Activated CD4-positive, alpha-beta T cell treated with anti-CD3 and anti-CD28 coated beads, Interleukin-2, amount 10 ng/mL, durations not matched to agents 24 days and 14 days (primary cell): ENCODE data around the gene SYT17. TPM values are rescaled to one million over a fixed set of nuclear protein-coding genes. Genes with fewer than 3 reads are reported as not detected.

Experiments
- DNase-seq: peaks from one replicate; pipeline ENCODE4 v3.0.0; 2022
- H3K27ac Mint-ChIP-seq: one replicate; pipeline ENCODE4 v1.8.0; 2022; ENCODE audit warnings: mild to moderate bottlenecking, mixed read lengths
- H3K27me3 Mint-ChIP-seq: one replicate; pipeline ENCODE4 v1.8.0; 2022; ENCODE audit warnings: mixed read lengths
- H3K36me3 Mint-ChIP-seq: one replicate; pipeline ENCODE4 v1.8.0; 2022; ENCODE audit warnings: low read depth, mild to moderate bottlenecking, mixed read lengths
- H3K4me1 Mint-ChIP-seq: one replicate; pipeline ENCODE4 v1.8.0; 2021; ENCODE audit warnings: mixed read lengths
- H3K4me3 Mint-ChIP-seq: one replicate; pipeline ENCODE4 v1.8.0; 2022; ENCODE audit warnings: mild to moderate bottlenecking, moderate library complexity, mixed read lengths
- H3K9me3 Mint-ChIP-seq: one replicate; pipeline ENCODE4 v1.8.0; 2021; ENCODE audit warnings: mixed read lengths
- intact Hi-C: fragments of 100-400 bp; cut with micrococcal nuclease; formaldehyde crosslinking; loops from one replicate; pipeline ENCODE4 v1.15.1; 2023
- total RNA-seq: library from RNA; stranded (reverse); gene quantifications from 2 replicates; pipeline ENCODE4 v1.2.3, GENCODE V29; 2022

SYT17 gene
- total RNA-seq, 1 donor from 2014 or later, result 1.3 TPM

- no peak overlapping the region for H3K27ac Mint-ChIP-seq
- no peak overlapping the region for H3K4me3 Mint-ChIP-seq
- no peaks in the 10 kb centered on the region for H3K36me3 Mint-ChIP-seq
- H3K9me3 Mint-ChIP-seq, result no peaks in the 10 kb centered on the region
- DNase-seq, result no peak
- H3K27me3 Mint-ChIP-seq, result no peaks in the 10 kb centered on the region
- intact Hi-C loops, result no loop called here
- H3K4me1 Mint-ChIP-seq, result no peaks in the 10 kb centered on the region
These were observed 77.4 kb downstream of the SYT17 start for GRCh38 chr16:19245326-19245925.

- Mint-ChIP-seq H3K27me3 (peaks cover 4% of the 10 kb centered on the region), H3K27ac (no peak overlapping the region), H3K4me1 (no peaks in the 10 kb centered on the region), H3K36me3 (no peaks in the 10 kb centered on the region), H3K9me3 (no peaks in the 10 kb centered on the region), H3K4me3 (no peak overlapping the region)
- intact Hi-C loops, result no loop called here
- no peak for DNase-seq
These were observed 84.9 kb downstream of the SYT17 start for GRCh38 chr16:19252904-19253303.

- H3K27me3 Mint-ChIP-seq, result peaks cover 7% of the 10 kb centered on the region
- H3K27ac Mint-ChIP-seq, result no peak overlapping the region
- DNase-seq, result no peak
- H3K4me3 Mint-ChIP-seq, result no peak overlapping the region
- no peaks in the 10 kb centered on the region for H3K9me3 Mint-ChIP-seq
- intact Hi-C loops, result no loop called here
- no peaks in the 10 kb centered on the region for H3K4me1 Mint-ChIP-seq
- H3K36me3 Mint-ChIP-seq, result no peaks in the 10 kb centered on the region
These were observed 86.6 kb downstream of the SYT17 start for GRCh38 chr16:19254611-19255010.

- H3K4me3 Mint-ChIP-seq, result no peak overlapping the region
- peaks cover 1% of the 10 kb centered on the region for H3K27me3 Mint-ChIP-seq
- no peak for DNase-seq
- intact Hi-C loops, result no loop called here
- H3K4me1 Mint-ChIP-seq, result no peaks in the 10 kb centered on the region
- no peak overlapping the region for H3K27ac Mint-ChIP-seq
- no peaks in the 10 kb centered on the region for H3K36me3 Mint-ChIP-seq
- peaks cover 21% of the 10 kb centered on the region for H3K9me3 Mint-ChIP-seq
These were observed 96.2 kb downstream of the SYT17 start for GRCh38 chr16:19264123-19264673.

GRCh38 chr16:19265380-19265930 lies 97.4 kb downstream of the SYT17 start:
- Mint-ChIP-seq H3K4me3 (no peak overlapping the region), H3K4me1 (no peaks in the 10 kb centered on the region), H3K9me3 (peaks cover 23% of the 10 kb centered on the region), H3K27ac (no peak overlapping the region), H3K36me3 (no peaks in the 10 kb centered on the region), H3K27me3 (peaks cover 1% of the 10 kb centered on the region)
- no peak for DNase-seq
- intact Hi-C loops, result no loop called here

- intact Hi-C loops, result no loop called here
- Mint-ChIP-seq H3K4me3 (no peak overlapping the region), H3K36me3 (no peaks in the 10 kb centered on the region), H3K27ac (no peak overlapping the region), H3K9me3 (peaks cover 23% of the 10 kb centered on the region), H3K4me1 (no peaks in the 10 kb centered on the region), H3K27me3 (no peaks in the 10 kb centered on the region)
- no peak for DNase-seq
These were observed 98.7 kb downstream of the SYT17 start for GRCh38 chr16:19266774-19267173.

- intact Hi-C loops, result no loop called here
- H3K27ac Mint-ChIP-seq, result no peak overlapping the region
- H3K9me3 Mint-ChIP-seq, result peaks cover 23% of the 10 kb centered on the region
- no peaks in the 10 kb centered on the region for H3K27me3 Mint-ChIP-seq
- no peaks in the 10 kb centered on the region for H3K4me1 Mint-ChIP-seq
- no peaks in the 10 kb centered on the region for H3K36me3 Mint-ChIP-seq
- no peak for DNase-seq
- no peak overlapping the region for H3K4me3 Mint-ChIP-seq
These were observed 101.1 kb downstream of the SYT17 start for GRCh38 chr16:19269098-19269497.

GRCh38 chr16:19274165-19274797 lies 106.2 kb downstream of the SYT17 start:
- H3K4me3 Mint-ChIP-seq, result no peak overlapping the region
- no peak for DNase-seq
- intact Hi-C loops, result no loop called here
- H3K9me3 Mint-ChIP-seq, result peaks cover 1% of the 10 kb centered on the region
- no peaks in the 10 kb centered on the region for H3K4me1 Mint-ChIP-seq
- H3K27me3 Mint-ChIP-seq, result peaks cover 6% of the 10 kb centered on the region
- H3K36me3 Mint-ChIP-seq, result no peaks in the 10 kb centered on the region
- no peak overlapping the region for H3K27ac Mint-ChIP-seq

GRCh38 chr16:19278403-19278802 lies 110.4 kb downstream of the SYT17 start:
- H3K27me3 Mint-ChIP-seq, result peaks cover 6% of the 10 kb centered on the region
- H3K4me1 Mint-ChIP-seq, result no peaks in the 10 kb centered on the region
- H3K9me3 Mint-ChIP-seq, result no peaks in the 10 kb centered on the region
- no peaks in the 10 kb centered on the region for H3K36me3 Mint-ChIP-seq
- H3K27ac Mint-ChIP-seq, result no peak overlapping the region
- intact Hi-C loops, result no loop called here
- DNase-seq, result no peak
- H3K4me3 Mint-ChIP-seq, result no peak overlapping the region

GRCh38 chr16:19281246-19281645 lies 113.2 kb downstream of the SYT17 start:
- Mint-ChIP-seq H3K27me3 (peaks cover 8% of the 10 kb centered on the region), H3K36me3 (no peaks in the 10 kb centered on the region), H3K4me3 (no peak overlapping the region), H3K9me3 (no peaks in the 10 kb centered on the region), H3K27ac (no peak overlapping the region), H3K4me1 (peaks cover 6% of the 10 kb centered on the region)
- intact Hi-C loops, result no loop called here
- DNase-seq, result no peak

- Mint-ChIP-seq H3K27ac (no peak overlapping the region), H3K9me3 (no peaks in the 10 kb centered on the region), H3K4me1 (peaks cover 6% of the 10 kb centered on the region), H3K27me3 (peaks cover 8% of the 10 kb centered on the region), H3K4me3 (no peak overlapping the region), H3K36me3 (no peaks in the 10 kb centered on the region)
- no peak for DNase-seq
- intact Hi-C loops, result no loop called here
These were observed 114.1 kb downstream of the SYT17 start for GRCh38 chr16:19282101-19282500.

- Mint-ChIP-seq H3K27me3 (peaks cover 6% of the 10 kb centered on the region), H3K27ac (no peak overlapping the region), H3K36me3 (no peaks in the 10 kb centered on the region), H3K4me3 (no peak overlapping the region), H3K4me1 (peaks cover 6% of the 10 kb centered on the region), H3K9me3 (no peaks in the 10 kb centered on the region)
- intact Hi-C loops, result no loop called here
- no peak for DNase-seq
These were observed 115.6 kb downstream of the SYT17 start for GRCh38 chr16:19283637-19284036.

GRCh38 chr16:19284207-19284606 lies 116.2 kb downstream of the SYT17 start:
- H3K27me3 Mint-ChIP-seq, result peaks cover 5% of the 10 kb centered on the region

GRCh38 chr16:19285431-19285830 lies 117.4 kb downstream of the SYT17 start, which contains the start of gene CLEC19A:
Gene CLEC19A, plus strand, starts transcription at chr16:19285731. Its CDS starts 121 bp downstream, at chr16:19285852.
- Mint-ChIP-seq H3K27me3 (peaks cover 7% of the 10 kb centered on the region), H3K27ac (no peak within 1 kb of the TSS), H3K4me1 (peaks cover 10% of the 10 kb centered on the region), H3K4me3 (no peak within 1 kb of the TSS), H3K36me3 (no peaks in the 10 kb centered on the region), H3K9me3 (no peaks in the 10 kb centered on the region)
- intact Hi-C loops, result no loop called here
- no peak for DNase-seq

More at GRCh38 chr16:19284207-19284606, 116.2 kb downstream of the SYT17 start:
- Mint-ChIP-seq H3K4me3 (no peak overlapping the region), H3K9me3 (no peaks in the 10 kb centered on the region), H3K27ac (no peak overlapping the region), H3K36me3 (no peaks in the 10 kb centered on the region), H3K4me1 (peaks cover 6% of the 10 kb centered on the region)
- intact Hi-C loops, result no loop called here
- no peak for DNase-seq
